Renal cortical epithelial cell (primary cell): ENCODE results near the gene NRXN3. TPM values are rescaled to one million over a fixed set of nuclear protein-coding genes. Genes with fewer than 3 reads are reported as not detected.
"Not testable (repeated sequence)": the region's sequence is repeated elsewhere in the genome, so short reads cannot be mapped to it uniquely, and the experiment has no call there.

Experiments
- DNase-seq: peaks from one replicate; pipeline ENCODE4 v3.0.0-alpha.2; 2011; ENCODE audit warnings: low read depth
- total RNA-seq: library from RNA; depleted of rRNA; stranded (reverse); fragments of >200 nt; gene quantifications from 2 replicates; pipeline ENCODE4 v1.2.3, GENCODE V29; 2014

The NRXN3 gene
- total RNA-seq, 1 donor from 2014 or later, result 2.9 TPM

DNA sequence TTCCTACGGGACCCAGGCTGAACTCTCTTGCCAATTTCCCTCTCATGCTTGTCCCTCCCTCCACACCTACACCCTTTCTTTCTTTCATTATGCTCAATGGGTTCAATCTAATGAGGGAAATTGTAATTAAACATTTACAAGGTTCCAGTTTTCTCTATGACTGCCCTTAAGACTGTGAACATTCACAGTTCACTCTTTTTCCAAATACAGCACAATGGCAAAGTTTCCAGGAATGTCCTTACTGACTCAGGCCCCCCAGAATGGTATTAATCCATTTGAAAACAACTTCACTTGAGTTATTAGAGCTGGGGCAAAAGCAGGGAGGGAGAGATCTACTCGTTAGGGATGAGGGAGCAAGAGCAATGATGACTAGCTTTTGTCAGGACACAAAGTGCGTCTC, 892.1 kb downstream of the NRXN3 start:
- DNase-seq, result peak; percentile 88

GRCh38 chr14:79064214-79064613, 894.0 kb downstream of the NRXN3 start:
- DNase-seq, result no peak

DNA sequence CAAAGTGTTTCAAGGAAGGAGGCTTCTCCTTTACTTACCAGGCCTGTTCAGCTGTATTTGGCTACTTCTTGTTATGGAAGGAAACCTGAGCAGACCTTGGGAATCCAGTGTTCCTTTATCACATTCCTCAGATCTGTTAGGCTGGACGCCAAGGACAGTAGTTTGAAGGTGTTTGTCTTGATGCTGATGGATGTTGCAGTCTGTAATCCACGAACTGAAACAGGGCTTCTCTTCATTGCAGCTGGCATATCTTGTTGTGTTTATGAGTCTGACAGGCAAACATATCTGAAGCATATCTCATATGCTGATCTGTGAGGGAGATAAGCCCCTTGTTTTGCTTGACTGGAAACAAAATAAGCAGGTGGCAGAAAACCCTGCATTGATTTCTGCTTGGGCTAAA, 904.3 kb downstream of the NRXN3 start:
- DNase-seq, result no peak

GRCh38 chr14:79076428-79076827, 906.3 kb downstream of the NRXN3 start:
- no peak for DNase-seq

- no peak for DNase-seq
Observed at GRCh38 chr14:79077096-79077495, 906.9 kb downstream of the NRXN3 start.

DNA sequence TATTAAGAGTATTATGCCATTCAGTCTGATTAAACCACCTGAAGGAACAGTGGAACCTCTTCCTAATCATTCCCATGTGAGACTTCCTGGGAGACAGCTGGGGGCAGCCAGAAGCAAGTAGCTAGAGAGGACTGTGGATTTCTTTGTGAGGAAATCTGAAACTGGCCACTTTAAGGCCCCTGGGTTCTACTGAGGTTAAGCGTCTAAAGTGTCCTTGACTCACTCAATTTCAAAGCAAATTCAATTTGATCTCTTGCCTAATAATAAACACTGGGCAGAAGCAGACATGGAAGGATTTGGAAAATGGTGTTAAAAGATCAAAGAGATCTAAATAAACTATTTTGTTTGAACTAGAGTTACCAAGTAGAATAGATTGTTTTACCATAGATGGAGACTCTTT, 909.9 kb downstream of the NRXN3 start:
- no peak for DNase-seq

DNA sequence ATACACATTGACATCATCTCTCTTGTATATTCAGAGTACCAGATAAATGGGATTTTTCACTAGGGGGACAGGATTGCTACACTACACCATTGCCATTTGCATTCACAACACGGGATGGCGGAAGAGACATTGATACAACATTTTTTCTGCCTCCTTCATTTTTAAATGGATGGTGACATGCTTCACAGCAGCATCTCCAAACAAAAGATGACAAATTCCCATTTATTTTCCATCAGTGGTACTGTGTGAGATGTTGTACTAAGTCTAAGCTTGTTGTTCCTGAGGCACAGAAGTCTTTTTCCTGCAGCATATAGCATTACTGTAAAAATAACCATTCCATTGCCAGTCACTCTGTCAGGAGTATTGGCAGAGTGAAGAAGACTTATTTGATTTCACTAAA, 912.7 kb downstream of the NRXN3 start:
- no peak for DNase-seq

DNA sequence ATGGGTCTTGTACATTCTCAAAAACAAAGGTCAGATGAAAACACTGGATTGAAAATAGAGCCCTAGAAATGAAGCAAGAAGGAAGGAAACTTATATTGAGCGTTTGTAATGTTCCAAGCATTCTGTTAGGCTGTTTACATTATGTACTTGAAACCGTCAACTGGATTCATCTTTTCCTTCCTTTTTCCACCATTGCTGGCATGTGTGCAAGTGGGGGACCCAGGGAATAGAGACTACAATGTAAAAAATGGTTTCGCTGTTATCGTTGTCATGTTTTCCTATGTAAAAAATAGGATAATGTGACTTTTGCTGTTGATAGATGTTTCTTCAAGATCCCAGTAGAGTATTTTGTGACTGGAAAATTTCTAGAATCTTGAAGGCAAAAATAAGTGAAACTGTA, 913.2 kb downstream of the NRXN3 start:
- DNase-seq, result no peak

DNA sequence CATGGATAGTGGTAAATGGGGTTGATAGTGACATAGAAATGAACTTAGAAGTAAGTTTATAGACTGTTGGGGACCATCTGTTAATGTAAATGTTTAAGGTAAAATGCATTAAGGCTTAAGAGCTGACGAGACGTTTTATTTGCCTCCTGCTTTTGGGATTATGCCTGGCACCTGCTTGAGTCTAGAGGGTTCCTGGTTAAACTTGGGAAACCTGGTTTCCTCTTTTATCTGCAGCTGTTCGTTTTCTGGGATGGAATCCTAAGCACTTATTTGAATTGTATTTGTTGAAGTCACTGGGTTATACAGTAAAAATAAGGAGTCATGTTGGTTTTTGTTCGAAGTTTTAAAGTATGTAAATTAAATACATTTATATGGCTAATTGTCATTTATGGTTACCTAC, 914.7 kb downstream of the NRXN3 start:
- DNase-seq, result no peak

GRCh38 chr14:79089576-79089975, 919.4 kb downstream of the NRXN3 start:
- DNase-seq, result no peak

GRCh38 chr14:79090641-79091180, 920.5 kb downstream of the NRXN3 start:
- DNase-seq, result no peak

DNA sequence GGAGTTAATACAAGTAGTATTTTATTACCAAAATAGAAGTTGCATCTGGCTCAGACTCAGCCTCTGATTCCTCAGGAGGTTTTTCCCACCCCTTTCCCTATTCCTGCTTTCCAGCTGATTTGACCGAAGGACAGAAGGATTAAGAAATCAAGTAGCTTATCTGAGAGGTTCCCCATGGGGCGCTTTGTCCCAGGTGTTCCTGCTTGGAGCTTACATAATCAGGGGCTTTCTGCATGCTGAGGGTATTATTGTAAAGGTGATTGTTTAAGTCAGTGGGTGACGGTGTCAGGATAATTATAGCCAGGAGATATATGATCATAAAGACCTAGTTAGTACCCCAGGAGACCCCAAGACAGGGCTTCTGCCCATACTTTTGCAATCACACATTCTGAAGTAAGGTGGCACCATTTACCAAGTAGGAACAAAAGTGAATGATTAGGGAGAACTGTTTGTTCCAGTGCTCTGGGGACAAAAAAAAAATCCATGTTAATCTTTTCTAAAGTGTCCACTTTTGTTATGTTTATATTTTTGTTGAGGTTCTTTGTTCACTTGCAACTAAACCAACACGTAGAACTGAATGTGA, 921.3 kb downstream of the NRXN3 start:
- DNase-seq, result no peak

DNA sequence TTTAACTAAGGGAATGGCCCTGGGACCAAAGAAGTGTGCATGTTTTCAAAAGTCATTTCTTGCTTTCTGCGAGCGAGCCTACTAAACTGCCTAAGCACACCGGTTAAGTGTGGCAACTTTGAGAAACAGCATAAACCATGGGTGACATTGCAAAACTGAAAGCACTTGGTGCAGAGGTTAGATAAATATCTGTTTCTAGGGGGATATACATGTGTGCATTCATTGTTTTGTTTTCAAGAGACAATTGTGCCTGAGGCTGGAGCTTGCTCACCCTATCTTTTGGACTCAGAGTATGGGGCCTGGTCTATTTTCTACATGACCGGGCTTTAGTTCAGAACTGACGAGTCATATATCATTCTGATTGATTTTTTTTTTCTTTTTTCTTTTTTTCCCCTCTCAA, 923.4 kb downstream of the NRXN3 start:
- no peak for DNase-seq

DNA sequence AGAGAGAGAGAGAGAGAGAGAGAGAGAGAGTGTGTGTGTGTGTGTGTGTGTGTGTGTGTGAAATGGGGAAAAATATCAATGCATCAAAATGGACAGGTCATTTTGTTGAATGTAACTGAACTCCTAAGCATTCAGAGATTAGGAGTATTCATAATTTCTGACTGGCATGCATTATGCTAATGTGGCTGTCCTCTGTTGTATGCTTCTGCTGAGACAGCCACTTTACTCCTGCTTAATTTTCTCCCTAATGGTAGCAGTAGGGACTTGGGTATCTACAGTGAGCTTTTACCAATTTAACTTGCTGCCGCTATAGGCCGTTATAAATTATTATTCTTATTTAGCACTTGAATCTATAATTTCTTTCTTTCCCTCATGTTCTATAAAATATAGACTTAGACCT, 924.8 kb downstream of the NRXN3 start:
- no peak for DNase-seq

DNA sequence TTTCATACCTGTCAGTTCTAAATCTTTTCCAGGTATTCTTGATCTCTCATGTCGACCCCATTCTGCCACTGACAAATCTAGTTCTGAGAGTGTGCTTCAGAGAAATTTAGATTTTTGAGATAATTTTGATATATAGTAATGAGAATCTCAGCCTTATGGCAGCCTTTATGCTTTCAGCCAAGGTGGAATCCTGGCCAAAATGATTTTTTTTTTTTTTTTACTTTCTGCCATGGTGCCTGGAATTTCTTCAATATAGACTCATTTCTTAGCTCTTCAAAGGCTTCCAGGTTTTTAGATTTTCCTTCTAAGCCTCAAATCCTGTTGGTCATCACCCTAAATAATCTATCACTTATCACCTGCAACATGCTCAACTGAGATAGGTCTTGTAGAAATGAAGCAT, 926.6 kb downstream of the NRXN3 start:
- no peak for DNase-seq

- no peak for DNase-seq
Observed at GRCh38 chr14:79098324-79098723, 928.2 kb downstream of the NRXN3 start.

GRCh38 chr14:79100578-79100977, 930.4 kb downstream of the NRXN3 start:
- no peak for DNase-seq

DNA sequence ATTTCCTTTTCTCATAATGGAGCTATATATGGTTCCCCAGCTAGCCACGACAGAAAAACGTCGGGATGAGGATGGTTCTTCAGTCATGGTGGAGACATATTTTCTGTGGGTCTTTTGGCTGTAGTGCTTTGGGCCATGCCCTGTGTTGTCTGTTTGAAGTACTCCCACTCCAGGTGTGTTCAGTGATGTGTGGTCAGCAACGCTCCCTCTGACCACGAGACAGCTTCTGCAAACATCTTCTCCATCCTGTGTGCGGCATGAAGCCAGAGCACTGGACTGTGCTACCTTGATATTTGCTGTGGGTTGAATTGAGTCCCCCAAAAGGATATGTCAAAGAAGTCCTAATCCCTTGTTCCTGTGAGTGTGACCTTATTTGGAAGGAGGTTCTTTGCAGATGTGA, 931.2 kb downstream of the NRXN3 start:
- no peak for DNase-seq

- no peak for DNase-seq
Observed at GRCh38 chr14:79103764-79104163, 933.6 kb downstream of the NRXN3 start.

- not testable (repeated sequence) for DNase-seq
Observed at GRCh38 chr14:79110564-79110963, 940.4 kb downstream of the NRXN3 start.

- DNase-seq, result no peak
Observed at GRCh38 chr14:79111987-79112501, 941.9 kb downstream of the NRXN3 start.

DNA sequence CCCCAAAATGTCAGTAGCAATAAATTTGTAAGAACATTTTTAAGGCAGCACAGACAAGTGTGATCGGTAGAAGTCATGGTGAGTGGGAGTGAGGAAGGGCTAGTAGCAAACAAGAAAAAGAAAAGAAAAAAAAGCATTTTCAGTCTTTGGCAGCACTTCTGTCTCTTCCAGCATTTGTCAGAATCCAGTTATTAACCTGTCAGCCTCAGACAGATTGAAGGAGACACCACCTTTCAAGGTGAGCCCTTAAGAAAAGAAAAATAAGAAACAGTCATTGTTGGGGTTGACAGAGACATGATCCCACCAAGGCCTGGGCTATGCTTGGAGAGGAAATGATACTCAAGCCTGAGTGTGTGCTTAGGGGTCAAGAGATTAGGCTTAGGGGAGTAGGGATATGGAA, 947.4 kb downstream of the NRXN3 start:
- no peak for DNase-seq

- DNase-seq, result no peak
Observed at GRCh38 chr14:79118291-79118690, 948.1 kb downstream of the NRXN3 start.

- DNase-seq, result no peak
Observed at GRCh38 chr14:79134361-79134760, 964.2 kb downstream of the NRXN3 start.
